GM23248 (cell line): ENCODE results near the gene TENT4B. TPM values are rescaled to one million over a fixed set of nuclear protein-coding genes. Genes with fewer than 3 reads are reported as not detected.
"Not testable (repeated sequence)": the region's sequence is repeated elsewhere in the genome, so short reads cannot be mapped to it uniquely, and the experiment has no call there.

ENCODE experiments used
- DNase-seq: peaks from one replicate; pipeline ENCODE4 v3.0.0-alpha.2; 2015
- H2AFZ ChIP-seq: fragments of 200-600 bp; sonication (generic); 2 replicates; pipeline ENCODE4 v1.6.1; 2016; ENCODE audit warnings: antibody characterized with exemption
- H3F3A ChIP-seq: fragments of 200-600 bp; sonication (generic); 2 replicates; pipeline ENCODE4 v1.6.1; 2016; ENCODE audit warnings: mild to moderate bottlenecking, antibody characterized with exemption, mixed run types; ENCODE audit not compliant: insufficient read depth
- H3K27ac ChIP-seq: fragments of 200-600 bp; sonication (generic); 2 replicates; pipeline ENCODE4 v1.5.1; 2016; ENCODE audit warnings: mild to moderate bottlenecking
- H3K27me3 ChIP-seq: fragments of 200-600 bp; sonication (generic); replicated peaks from 2 replicates; pipeline ENCODE4 v1.6.1; 2016; ENCODE audit warnings: mild to moderate bottlenecking; ENCODE audit not compliant: insufficient read depth
- H3K36me3 ChIP-seq: fragments of 200-600 bp; sonication (generic); 2 replicates; pipeline ENCODE4 v1.6.1; 2016; ENCODE audit warnings: low read depth, mild to moderate bottlenecking
- H3K4me1 ChIP-seq: fragments of 200-600 bp; sonication (generic); 2 replicates; pipeline ENCODE4 v1.6.1; 2016; ENCODE audit warnings: mild to moderate bottlenecking; ENCODE audit not compliant: insufficient read depth
- H3K4me2 ChIP-seq: fragments of 200-600 bp; sonication (generic); one replicate; pipeline ENCODE4 v1.6.1; 2016; ENCODE audit warnings: mild to moderate bottlenecking; ENCODE audit not compliant: unreplicated experiment
- H3K4me3 ChIP-seq: fragments of 200-600 bp; sonication (generic); 2 replicates; pipeline ENCODE4 v1.5.1; 2016; ENCODE audit warnings: mild to moderate bottlenecking
- H3K79me2 ChIP-seq: fragments of 200-600 bp; sonication (generic); 2 replicates; pipeline ENCODE4 v1.6.1; 2016; ENCODE audit warnings: mild to moderate bottlenecking; ENCODE audit not compliant: insufficient read depth
- H3K9ac ChIP-seq: fragments of 200-600 bp; sonication (generic); 2 replicates; pipeline ENCODE4 v1.6.1; 2016; ENCODE audit warnings: mild to moderate bottlenecking
- H3K9me2 ChIP-seq: fragments of 200-600 bp; sonication (generic); 2 replicates; pipeline ENCODE4 v1.6.1; 2016; ENCODE audit warnings: mixed run types, mild to moderate bottlenecking, moderate library complexity; ENCODE audit not compliant: insufficient read depth
- H3K9me3 ChIP-seq: fragments of 200-600 bp; sonication (generic); one replicate; pipeline ENCODE4 v1.6.1; 2017; ENCODE audit warnings: low read depth
- H4K20me1 ChIP-seq: fragments of 200-600 bp; sonication (generic); 2 replicates; pipeline ENCODE4 v1.6.0; 2016; ENCODE audit not compliant: insufficient read depth
- EZH2 ChIP-seq: fragments of 200-600 bp; sonication (generic); IDR thresholded peaks from 2 replicates; pipeline ENCODE4 v1.6.1; 2018; ENCODE audit warnings: antibody characterized with exemption, mild to moderate bottlenecking; ENCODE audit not compliant: insufficient read depth, poor library complexity, severe bottlenecking
- EZH2phosphoT487 ChIP-seq: fragments of 200-600 bp; sonication (generic); IDR thresholded peaks from 2 replicates; pipeline ENCODE4 v1.6.1; 2018; ENCODE audit warnings: antibody characterized with exemption, moderate library complexity, mild to moderate bottlenecking, low read depth; ENCODE audit not compliant: insufficient read depth
- WGBS, 2 experiments: methylation state at CpG; one replicate each; pipeline ENCODE4 v1.1.6; 2015 to 2017; ENCODE audit warnings: low lambda C conversion rate in 2 of 2, low coverage in 1 of 2; ENCODE audit errors: missing lambda C conversion rate in 2 of 2; 5-methylcytosine and 5-hydroxymethylcytosine counted together
- in situ Hi-C: fragments of 300-500 bp; cut with MboI; formaldehyde crosslinking; loops from 2 replicates; pipeline ENCODE4 v1.15.0; 2020
- polyA plus RNA-seq: library from polyadenylated mRNA; unstranded; fragments of >200 nt; fragmentation: Nextera tagmentation; extraction: Ambion mirVana; gene quantifications from 2 replicates; pipeline ENCODE4 v1.2.1, GENCODE V29; 2016
- total RNA-seq: library from RNA; depleted of rRNA; stranded (reverse); fragments of >200 nt; shearing (Covaris generic); gene quantifications from 2 replicates; pipeline ENCODE4 v1.2.3, GENCODE V29; 2014

Gene TENT4B
- total and polyA plus RNA-seq, 2 experiments from 2014 or later = 7.4 to 12.6 TPM

- WGBS, 2 experiments = 81 to 83% methylated on average over 3 to 4 of the region's 4 CpGs
Observed at GRCh38 chr16:50126183-50126582, 26.9 kb upstream of the TENT4B start.

GRCh38 chr16:50132571-50132970, 20.5 kb upstream of the TENT4B start:
- H3K79me2 ChIP-seq, H3K36me3 ChIP-seq, H3K4me2 ChIP-seq, H3K4me1 ChIP-seq, H3K9me3 ChIP-seq, H3K9me2 ChIP-seq, H2AFZ ChIP-seq, H3F3A ChIP-seq, in situ Hi-C loops, H3K9ac ChIP-seq, H3K4me3 ChIP-seq, H3K27me3 ChIP-seq, H4K20me1 ChIP-seq, H3K27ac ChIP-seq, DNase-seq: not testable (repeated sequence)
- 89 to 93% methylated on average over 7 of the region's 7 CpGs for WGBS, 2 experiments

More at GRCh38 chr16:50126183-50126582, 26.9 kb upstream of the TENT4B start:
- Histone ChIP-seq H2AFZ (no peak overlapping the region), H3K4me3 (no peak overlapping the region), H3K36me3 (no peaks in the 10 kb centered on the region), H4K20me1 (no peaks in the 10 kb centered on the region), H3K27me3 (no peaks in the 10 kb centered on the region), H3K4me1 (no peaks in the 10 kb centered on the region), H3K9me2 (no peaks in the 10 kb centered on the region), H3K9me3 (no peaks in the 10 kb centered on the region), H3K4me2 (no peak overlapping the region), H3F3A (no peaks in the 10 kb centered on the region), H3K9ac (no peak overlapping the region), H3K79me2 (no peaks in the 10 kb centered on the region), H3K27ac (no peak overlapping the region)
- in situ Hi-C loops = no loop called here
- TF ChIP-seq EZH2phosphoT487 = no peak
- TF ChIP-seq EZH2 = no peak
- no peak for DNase-seq

- Histone ChIP-seq H3K27ac (no peak overlapping the region), H3K9me2 (no peaks in the 10 kb centered on the region), H3K9ac (no peak overlapping the region), H3K4me1 (no peaks in the 10 kb centered on the region), H3K4me2 (no peak overlapping the region), H3K4me3 (no peak overlapping the region), H3K9me3 (no peaks in the 10 kb centered on the region), H3K27me3 (no peaks in the 10 kb centered on the region), H3K36me3 (no peaks in the 10 kb centered on the region), H3F3A (no peaks in the 10 kb centered on the region), H4K20me1 (no peaks in the 10 kb centered on the region; the same call in 1 of the 2 replicates), H2AFZ (no peak overlapping the region), H3K79me2 (no peaks in the 10 kb centered on the region)
- WGBS, 2 experiments = 32% methylated on average over 2 of the region's 2 CpGs
- TF ChIP-seq EZH2phosphoT487 (no peak), EZH2 (no peak)
- in situ Hi-C loops = no loop called here
- no peak for DNase-seq
Observed at GRCh38 chr16:50133214-50133613, 19.9 kb upstream of the TENT4B start.

GRCh38 chr16:50136399-50136798, 16.7 kb upstream of the TENT4B start:
- Histone ChIP-seq H3K9me2 (no peaks in the 10 kb centered on the region), H3K27ac (no peak overlapping the region), H4K20me1 (no peaks in the 10 kb centered on the region; the same call in 1 of the 2 replicates), H2AFZ (no peak overlapping the region), H3K4me3 (no peak overlapping the region), H3F3A (no peaks in the 10 kb centered on the region), H3K36me3 (no peaks in the 10 kb centered on the region), H3K4me1 (no peaks in the 10 kb centered on the region), H3K27me3 (no peaks in the 10 kb centered on the region), H3K9ac (no peak overlapping the region), H3K9me3 (no peaks in the 10 kb centered on the region), H3K4me2 (no peak overlapping the region), H3K79me2 (no peaks in the 10 kb centered on the region)
- no peak for DNase-seq
- TF ChIP-seq EZH2phosphoT487 = no peak
- TF ChIP-seq EZH2 = no peak
- in situ Hi-C loops = no loop called here

GRCh38 chr16:50137268-50137667, 15.8 kb upstream of the TENT4B start:
- Histone ChIP-seq H3K9me3 (no peaks in the 10 kb centered on the region), H3F3A (no peaks in the 10 kb centered on the region), H3K9me2 (no peaks in the 10 kb centered on the region), H3K4me3 (no peak overlapping the region), H3K4me2 (no peak overlapping the region), H3K27ac (no peak overlapping the region), H2AFZ (no peak overlapping the region), H4K20me1 (no peaks in the 10 kb centered on the region; the same call in 1 of the 2 replicates), H3K27me3 (no peaks in the 10 kb centered on the region), H3K4me1 (no peaks in the 10 kb centered on the region), H3K9ac (no peak overlapping the region), H3K79me2 (no peaks in the 10 kb centered on the region), H3K36me3 (no peaks in the 10 kb centered on the region)
- TF ChIP-seq EZH2 = no peak
- TF ChIP-seq EZH2phosphoT487 = no peak
- in situ Hi-C loops = no loop called here
- 96 to 97% methylated on average over 3 of the region's 3 CpGs for WGBS, 2 experiments
- no peak for DNase-seq
